Measurements from ENCODE around the gene EMC1.

- no peak for TF ChIP-seq CTCF (IDR thresholded peaks at IDR 0.05)
- TF ChIP-seq ZFX (IDR thresholded peaks at IDR 0.05; ENCODE audit: borderline replicate concordance) = no peak
Observed at GRCh38 chr1:19191811-19192210, 59.5 kb downstream of the EMC1 start.
